Endothelial cell of umbilical vein (primary cell): ENCODE measurements around the gene KRTAP10-10. TPM values are rescaled to one million over a fixed set of nuclear protein-coding genes. Genes with fewer than 3 reads are reported as not detected.

ENCODE experiments used
- BruUV-seq: library from RNA; stranded (reverse); fragments of 400-500 nt; replicated peaks from 2 replicates; lab custom pipeline; 2021; lab: Mats Ljungman, UMichigan
- CTCF ChIA-PET: fragments of 300-600, 350-600 bp; sonication (Branson Sonifier 250); formaldehyde crosslinking; loops from one replicate; lab custom pipeline; 2021; ENCODE audit warnings: antibody characterized with exemption, inconsistent platforms; lab: Charles Lee
- POLR2A ChIA-PET: fragments of 300-600, 350-600 bp; sonication (Branson Sonifier 250); formaldehyde crosslinking; loops from one replicate; lab custom pipeline; 2021; ENCODE audit warnings: antibody characterized with exemption, inconsistent platforms; lab: Charles Lee
- DNase-seq: peaks from one replicate; pipeline ENCODE4 v3.0.0-alpha.2; 2011; ENCODE audit warnings: low read depth, low spot score
- FAIRE-seq: peaks from 2 replicates; lab custom pipeline; 2011; peaks lifted over from hg19 to GRCh38; lab: Jason Lieb, UNC
- H2AFZ ChIP-seq: 2 replicates; pipeline ENCODE4 v1.6.0; 2012; ENCODE audit warnings: low read depth, low read length, control low read depth, inconsistent platforms
- H3K27ac ChIP-seq: 2 replicates; pipeline ENCODE4 v1.5.1; 2011; ENCODE audit warnings: low read depth, mild to moderate bottlenecking, control low read depth, low read length, moderate library complexity; ENCODE audit not compliant: insufficient read depth
- H3K27me3 ChIP-seq, 2 experiments: 2 replicates each; pipeline versions ENCODE4 v1.6.0 to v1.6.1; 2011; ENCODE audit warnings: low read length in 2 of 2, mixed read lengths in 1 of 2; ENCODE audit not compliant: control insufficient read depth in 2 of 2, insufficient read depth in 2 of 2
- H3K36me3 ChIP-seq, 2 experiments: 2 replicates in 1 of 2; 3 replicates in 1 of 2; pipeline ENCODE4 v1.5.1; 2011; ENCODE audit warnings: low read length in 2 of 2, mild to moderate bottlenecking in 1 of 2, moderate library complexity in 1 of 2; ENCODE audit not compliant: control insufficient read depth in 2 of 2, insufficient read depth in 2 of 2; ENCODE audit errors: extremely low read depth in 1 of 2
- H3K4me1 ChIP-seq: 3 replicates; pipeline ENCODE4 v1.5.1; 2011; ENCODE audit warnings: mild to moderate bottlenecking, low read length; ENCODE audit not compliant: control insufficient read depth, insufficient read depth; ENCODE audit errors: extremely low read depth
- H3K4me2 ChIP-seq: 2 replicates; pipeline ENCODE4 v1.6.1; 2011; ENCODE audit warnings: low read length, control low read depth, mixed read lengths; ENCODE audit not compliant: insufficient read depth
- H3K4me3 ChIP-seq, 3 experiments: fragments of 200-600 bp in 1 of 3; sonication (generic), shearing (Covaris generic) in 1 of 3; replicated peaks in 1 of 3; 2 replicates each; pipeline ENCODE4 v1.5.1; 2011 to 2016; ENCODE audit warnings: control low read depth in 3 of 3, low read length in 3 of 3, mild to moderate bottlenecking in 2 of 3, inconsistent platforms in 1 of 3, low read depth in 1 of 3, moderate library complexity in 1 of 3; ENCODE audit not compliant: insufficient read depth in 1 of 3
- H3K79me2 ChIP-seq: 2 replicates; pipeline ENCODE4 v1.6.0; 2012; ENCODE audit warnings: low read length, inconsistent platforms; ENCODE audit not compliant: control insufficient read depth, insufficient read depth
- H3K9ac ChIP-seq: replicated peaks from 2 replicates; pipeline ENCODE3; 2011; ENCODE audit warnings: low read length, control low read depth; ENCODE audit not compliant: insufficient read depth; ENCODE audit errors: extremely low read depth
- H3K9me1 ChIP-seq: replicated peaks from 3 replicates; pipeline ENCODE4 v1.6.0; 2011; ENCODE audit warnings: mild to moderate bottlenecking, low read length; ENCODE audit not compliant: control insufficient read depth, insufficient read depth; ENCODE audit errors: extremely low read depth
- H3K9me3 ChIP-seq: replicated peaks from 2 replicates; pipeline ENCODE4 v1.5.1; 2012; ENCODE audit warnings: low read length, inconsistent platforms; ENCODE audit not compliant: control insufficient read depth, insufficient read depth
- H4K20me1 ChIP-seq: replicated peaks from 2 replicates; pipeline ENCODE3; 2011; ENCODE audit warnings: mild to moderate bottlenecking, low read length; ENCODE audit not compliant: control insufficient read depth, insufficient read depth; ENCODE audit errors: extremely low read depth
- EZH2 ChIP-seq: IDR thresholded peaks from 2 replicates; pipeline ENCODE4 v1.6.1; 2012; ENCODE audit warnings: borderline replicate concordance, low read depth, mild to moderate bottlenecking, moderate library complexity, low read length, inconsistent platforms; ENCODE audit not compliant: severe bottlenecking
- FOS ChIP-seq: IDR thresholded peaks from 2 replicates; pipeline ENCODE4 v1.6.1; 2011; ENCODE audit warnings: mild to moderate bottlenecking, low read length, moderate library complexity, borderline replicate concordance; ENCODE audit not compliant: insufficient read depth
- GATA2 ChIP-seq: IDR thresholded peaks from 2 replicates; pipeline ENCODE4 v1.7.0; 2011; ENCODE audit warnings: low read depth, mild to moderate bottlenecking, moderate library complexity, mixed read lengths, low read length; ENCODE audit not compliant: insufficient read length, insufficient read depth
- JUN ChIP-seq: IDR thresholded peaks from 2 replicates; pipeline ENCODE4 v1.6.1; 2011; ENCODE audit warnings: borderline replicate concordance, low read depth; ENCODE audit not compliant: insufficient read length, insufficient read depth
- MYC ChIP-seq: IDR thresholded peaks from one replicate; pipeline ENCODE4 v1.6.1; 2011; ENCODE audit warnings: mild to moderate bottlenecking, low read depth, low read length
- POLR2A ChIP-seq: IDR thresholded peaks from 2 replicates; pipeline ENCODE4 v1.6.1; 2012; ENCODE audit warnings: low read depth, mild to moderate bottlenecking, control low read depth, low read length
- POLR2AphosphoS5 ChIP-seq: IDR thresholded peaks from 2 replicates; pipeline ENCODE4 v1.6.1; 2012; ENCODE audit warnings: low read depth, mild to moderate bottlenecking, control low read depth, low read length, moderate library complexity; ENCODE audit not compliant: insufficient read depth
- dilution Hi-C: fragments of 300-500 bp; cut with MboI; formaldehyde crosslinking; loops from one replicate; pipeline ENCODE4 v1.15.0; 2019; ENCODE audit warnings: low sequenced_read_pairs; ENCODE audit not compliant: extremely low pct_ligation_motif_present
- intact Hi-C: fragments of 100-400 bp; cut with micrococcal nuclease; formaldehyde crosslinking; loops from one replicate; pipeline ENCODE4 v1.10.0; 2022
- polyA plus RNA-seq, 4 experiments: library from polyadenylated mRNA; depleted of rRNA in 3 of 4; stranded (reverse) in 3 of 4; unstranded in 1 of 4; fragments of >200 nt; gene quantifications; 2 replicates each; pipeline versions ENCODE4 v1.2.1 to v1.2.3, GENCODE V29; 2011 to 2012; ENCODE audit warnings: missing spikeins in 1 of 4
- total RNA-seq: library from RNA; stranded (reverse); gene quantifications from 2 replicates; pipeline ENCODE4 v1.2.3, GENCODE V29; 2021
- TF ChIP-seq, protein P1 (sequence below): IDR thresholded peaks from 2 replicates; pipeline ENCODE4 v1.6.1; 2011; ENCODE audit not compliant: insufficient read depth, insufficient read length
- TF ChIP-seq, protein P2 (sequence below), 2 donors: IDR thresholded peaks; 1 replicate in 1 of 2; 2 replicates in 1 of 2; pipeline ENCODE4 v1.5.1; 2011; ENCODE audit warnings: low read length in 2 of 2, mild to moderate bottlenecking in 2 of 2, moderate library complexity in 2 of 2, control low read depth in 1 of 2, inconsistent platforms in 1 of 2, low read depth in 1 of 2; ENCODE audit not compliant: insufficient read depth in 1 of 2; ENCODE audit errors: extremely low read depth in 1 of 2

KRTAP10-10 gene
- total and polyA plus RNA-seq, 2 donors (not counting 3 experiments of a cell fraction or from before 2014, with no cell fraction given), result not detected

DNA sequence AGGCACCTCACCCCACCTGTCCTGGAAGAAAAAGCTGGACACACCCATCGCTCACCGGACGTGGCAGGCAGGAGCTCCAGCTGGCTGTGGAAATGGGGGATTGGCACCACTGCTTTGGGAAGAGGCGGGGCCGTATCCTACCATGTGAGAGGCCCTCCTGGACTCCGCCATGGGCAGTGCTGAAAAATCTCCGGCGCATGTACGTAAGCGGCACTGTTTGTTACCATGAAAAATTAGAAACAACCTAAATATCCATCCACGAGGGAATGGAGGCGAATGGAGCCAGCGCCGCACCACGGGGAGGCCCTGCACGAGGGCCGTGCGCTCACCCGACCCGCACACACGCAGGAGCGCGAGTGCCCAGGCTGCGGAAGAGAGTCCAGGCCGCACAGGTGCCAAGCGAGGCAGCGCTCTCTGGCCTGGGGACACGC lies 22.2 kb upstream of the KRTAP10-10 start:
- no peaks in the 10 kb centered on the region for H4K20me1 ChIP-seq
- POLR2A ChIA-PET, result no interaction called here
- dilution Hi-C loops (no loop called here), intact Hi-C loops (no loop called here)
- H3K36me3 ChIP-seq, result no peaks in the 10 kb centered on the region
- no peak for DNase-seq
- BruUV-seq, result no TSS peak
- H3K9me3 ChIP-seq, result peaks cover 5% of the 10 kb centered on the region
- no peak for FAIRE-seq
- no peak overlapping the region for H3K4me3 ChIP-seq
- H3K79me2 ChIP-seq, result no peaks in the 10 kb centered on the region
- no peak overlapping the region for H3K27ac ChIP-seq
- CTCF ChIA-PET, result no interaction called here
- H3K4me2 ChIP-seq, result no peak overlapping the region
- H3K9ac ChIP-seq, result no peak overlapping the region
- H2AFZ ChIP-seq, result no peak overlapping the region
- no peaks in the 10 kb centered on the region for H3K4me1 ChIP-seq
- no peak for TF ChIP-seq EZH2
- TF ChIP-seq FOS, result no peak
- no peak for TF ChIP-seq JUN
- TF ChIP-seq, protein P1, sequence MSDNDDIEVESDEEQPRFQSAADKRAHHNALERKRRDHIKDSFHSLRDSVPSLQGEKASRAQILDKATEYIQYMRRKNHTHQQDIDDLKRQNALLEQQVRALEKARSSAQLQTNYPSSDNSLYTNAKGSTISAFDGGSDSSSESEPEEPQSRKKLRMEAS, result no peak
- TF ChIP-seq POLR2A, result no peak
- no peak for TF ChIP-seq MYC
- TF ChIP-seq, protein P2, sequence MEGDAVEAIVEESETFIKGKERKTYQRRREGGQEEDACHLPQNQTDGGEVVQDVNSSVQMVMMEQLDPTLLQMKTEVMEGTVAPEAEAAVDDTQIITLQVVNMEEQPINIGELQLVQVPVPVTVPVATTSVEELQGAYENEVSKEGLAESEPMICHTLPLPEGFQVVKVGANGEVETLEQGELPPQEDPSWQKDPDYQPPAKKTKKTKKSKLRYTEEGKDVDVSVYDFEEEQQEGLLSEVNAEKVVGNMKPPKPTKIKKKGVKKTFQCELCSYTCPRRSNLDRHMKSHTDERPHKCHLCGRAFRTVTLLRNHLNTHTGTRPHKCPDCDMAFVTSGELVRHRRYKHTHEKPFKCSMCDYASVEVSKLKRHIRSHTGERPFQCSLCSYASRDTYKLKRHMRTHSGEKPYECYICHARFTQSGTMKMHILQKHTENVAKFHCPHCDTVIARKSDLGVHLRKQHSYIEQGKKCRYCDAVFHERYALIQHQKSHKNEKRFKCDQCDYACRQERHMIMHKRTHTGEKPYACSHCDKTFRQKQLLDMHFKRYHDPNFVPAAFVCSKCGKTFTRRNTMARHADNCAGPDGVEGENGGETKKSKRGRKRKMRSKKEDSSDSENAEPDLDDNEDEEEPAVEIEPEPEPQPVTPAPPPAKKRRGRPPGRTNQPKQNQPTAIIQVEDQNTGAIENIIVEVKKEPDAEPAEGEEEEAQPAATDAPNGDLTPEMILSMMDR (IDR thresholded peaks at IDR 0.05; ENCODE audit: extremely low read depth in 1 of 2, insufficient read depth in 1 of 2, low read depth in 1 of 2, low read length in 2 of 2), result no peak
- no peak for TF ChIP-seq GATA2
- TF ChIP-seq POLR2AphosphoS5, result no peak
- no peaks in the 10 kb centered on the region for H3K27me3 ChIP-seq
- H3K9me1 ChIP-seq, result no peaks in the 10 kb centered on the region
